HEK293T (cell line): ENCODE data around the gene ITM2B.

ENCODE experiments used
- ELF4 ChIP-seq: fragments of 450-650 bp; IDR thresholded peaks from 2 replicates; pipeline ENCODE4 v1.6.1; 2017; ENCODE audit warnings: antibody characterized with exemption
- FOXA1 ChIP-seq: fragments of 450-650 bp; IDR thresholded peaks from 2 replicates; pipeline ENCODE4 v1.6.1; 2016; ENCODE audit warnings: mild to moderate bottlenecking
- FOXK2 ChIP-seq: fragments of 450-650 bp; IDR thresholded peaks from 2 replicates; pipeline ENCODE4 v1.6.1; 2016; ENCODE audit warnings: mild to moderate bottlenecking
- FOXM1 ChIP-seq: fragments of 450-650 bp; IDR thresholded peaks from 2 replicates; pipeline ENCODE4 v1.6.1; 2017; ENCODE audit warnings: mild to moderate bottlenecking, borderline replicate concordance
- HDGF ChIP-seq: fragments of 450-650 bp; IDR thresholded peaks from 2 replicates; pipeline ENCODE4 v1.6.1; 2017; ENCODE audit warnings: antibody characterized with exemption, borderline replicate concordance
- NFRKB ChIP-seq: fragments of 450-650 bp; IDR thresholded peaks from 2 replicates; pipeline ENCODE4 v1.6.1; 2016; ENCODE audit warnings: mild to moderate bottlenecking, moderate library complexity
- SP1 ChIP-seq: fragments of 450-650 bp; IDR thresholded peaks from 2 replicates; pipeline ENCODE4 v1.6.1; 2017
- TARDBP ChIP-seq: fragments of 450-650 bp; IDR thresholded peaks from 2 replicates; pipeline ENCODE4 v1.6.1; 2016

DNA sequence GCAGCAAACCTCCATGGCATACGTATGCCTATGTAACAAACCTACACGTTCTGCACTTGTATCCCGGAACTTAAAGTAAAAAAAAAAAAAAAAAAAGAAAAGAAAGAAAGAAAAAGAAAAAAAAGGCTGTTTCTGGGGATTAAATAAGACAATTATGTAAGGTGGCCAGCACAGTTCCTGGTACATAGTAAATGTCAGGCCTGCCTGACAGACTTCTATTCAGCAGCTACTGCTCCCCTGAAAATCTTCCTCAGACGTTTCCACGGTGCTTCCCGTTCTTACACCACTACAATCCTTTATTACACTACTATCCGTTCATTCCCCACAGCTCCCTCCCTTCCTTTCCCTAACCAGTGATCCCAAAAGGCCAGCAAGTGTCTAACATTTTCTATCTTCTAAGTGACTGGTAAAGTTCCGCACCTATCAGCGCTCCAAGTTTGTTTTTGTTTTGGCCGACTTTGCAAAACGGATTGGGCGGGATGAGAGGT lies 69.9 kb downstream of the ITM2B start:
- TF ChIP-seq FOXM1 (no peak), ELF4 (no peak), HDGF (no peak), TARDBP (no peak), FOXK2 (no peak), NFRKB (no peak), SP1 (no peak), FOXA1 (no peak)
